Dermis blood vessel endothelial cell (primary cell): ENCODE measurements around the gene GAS6. TPM values are rescaled to one million over a fixed set of nuclear protein-coding genes. Genes with fewer than 3 reads are reported as not detected.

Source experiments
- DNase-seq: peaks from one replicate; pipeline ENCODE4 v3.0.0; 2010
- total RNA-seq: library from RNA; depleted of rRNA; stranded (reverse); fragments of >200 nt; gene quantifications from 2 replicates; pipeline ENCODE4 v1.2.3, GENCODE V29; 2014

Gene GAS6
- total RNA-seq, 1 donor from 2014 or later: 174 TPM

DNA sequence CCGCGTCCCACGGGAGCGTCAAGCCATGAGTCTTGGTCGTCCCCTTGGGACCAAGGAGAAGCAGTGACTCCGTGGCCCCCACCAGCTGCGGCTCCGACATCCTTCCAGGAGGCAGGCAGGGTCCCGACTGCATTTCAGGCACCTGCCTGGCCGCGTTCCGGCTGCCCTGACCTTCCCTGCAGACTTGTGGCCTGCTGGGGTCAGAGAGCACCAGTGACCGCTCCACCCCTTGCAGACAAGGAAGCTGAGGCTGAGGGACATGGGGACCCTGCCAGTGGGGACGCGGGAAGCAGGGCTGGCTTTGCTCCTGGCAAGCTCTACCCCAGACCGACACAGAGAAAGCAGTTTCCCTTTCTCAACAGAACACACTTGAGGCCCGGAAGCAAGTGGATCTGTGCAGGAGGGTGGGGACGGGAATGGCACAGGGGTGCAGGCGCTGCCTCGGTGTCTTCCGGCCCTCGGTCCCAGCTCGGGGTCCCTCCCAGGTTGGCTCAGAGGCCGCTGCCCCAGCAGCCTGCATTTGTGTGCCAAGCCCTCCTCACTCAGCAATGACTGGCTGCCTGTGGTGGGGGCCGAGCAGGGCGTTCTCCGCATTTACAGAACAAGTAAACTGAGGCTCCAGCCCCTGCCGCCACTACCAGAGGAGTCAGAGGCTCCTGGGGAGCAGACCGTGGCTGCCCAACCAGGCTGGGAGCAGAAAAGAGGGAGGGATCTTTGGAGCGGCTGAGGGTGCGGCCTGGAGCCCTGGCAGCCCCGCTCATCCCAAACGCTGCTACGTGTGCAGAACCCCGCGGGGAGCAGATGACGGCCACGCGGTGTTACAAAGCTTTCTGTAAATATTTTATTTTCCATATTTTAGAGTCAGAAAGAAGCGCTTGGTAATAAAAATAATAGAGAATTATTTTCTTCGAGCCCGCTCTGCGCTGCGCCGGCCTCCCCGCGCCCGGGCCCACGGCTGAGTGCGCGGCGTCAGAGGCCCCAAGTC is 43.9 kb downstream of the GAS6 start:
- DNase-seq: no peak

- no peak for DNase-seq
Observed at GRCh38 chr13:113819341-113819730, 44.5 kb downstream of the GAS6 start.

DNA sequence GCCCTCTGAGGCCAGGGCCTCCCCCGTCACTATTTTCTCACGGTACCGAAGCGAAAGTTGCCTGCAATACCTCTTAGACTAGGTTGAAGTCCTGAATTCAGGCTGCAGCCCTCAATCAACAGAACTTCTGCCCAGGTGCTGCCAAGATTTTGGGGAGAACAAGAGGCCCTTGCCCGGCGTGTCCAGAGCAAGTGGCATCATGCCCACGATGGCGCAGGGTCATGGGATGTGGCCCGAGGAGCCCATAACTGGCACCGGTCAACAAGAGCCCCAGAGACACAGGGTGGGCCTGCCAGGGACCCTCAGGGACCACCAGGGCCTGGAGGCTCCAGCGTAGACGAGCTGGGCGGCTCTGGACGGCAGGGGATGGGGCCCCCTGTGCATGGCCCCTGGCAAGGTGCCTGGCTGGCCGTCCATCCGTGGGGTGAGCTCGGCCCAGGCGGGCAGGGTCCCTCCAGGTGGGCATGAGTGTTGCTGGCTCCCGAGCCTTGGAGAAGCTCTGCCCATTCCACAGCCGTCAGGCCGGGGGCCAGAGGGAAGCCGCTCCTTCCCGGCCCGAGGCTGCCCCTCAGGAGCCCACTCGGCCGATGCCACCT is 45.1 kb downstream of the GAS6 start:
- DNase-seq: no peak

DNA sequence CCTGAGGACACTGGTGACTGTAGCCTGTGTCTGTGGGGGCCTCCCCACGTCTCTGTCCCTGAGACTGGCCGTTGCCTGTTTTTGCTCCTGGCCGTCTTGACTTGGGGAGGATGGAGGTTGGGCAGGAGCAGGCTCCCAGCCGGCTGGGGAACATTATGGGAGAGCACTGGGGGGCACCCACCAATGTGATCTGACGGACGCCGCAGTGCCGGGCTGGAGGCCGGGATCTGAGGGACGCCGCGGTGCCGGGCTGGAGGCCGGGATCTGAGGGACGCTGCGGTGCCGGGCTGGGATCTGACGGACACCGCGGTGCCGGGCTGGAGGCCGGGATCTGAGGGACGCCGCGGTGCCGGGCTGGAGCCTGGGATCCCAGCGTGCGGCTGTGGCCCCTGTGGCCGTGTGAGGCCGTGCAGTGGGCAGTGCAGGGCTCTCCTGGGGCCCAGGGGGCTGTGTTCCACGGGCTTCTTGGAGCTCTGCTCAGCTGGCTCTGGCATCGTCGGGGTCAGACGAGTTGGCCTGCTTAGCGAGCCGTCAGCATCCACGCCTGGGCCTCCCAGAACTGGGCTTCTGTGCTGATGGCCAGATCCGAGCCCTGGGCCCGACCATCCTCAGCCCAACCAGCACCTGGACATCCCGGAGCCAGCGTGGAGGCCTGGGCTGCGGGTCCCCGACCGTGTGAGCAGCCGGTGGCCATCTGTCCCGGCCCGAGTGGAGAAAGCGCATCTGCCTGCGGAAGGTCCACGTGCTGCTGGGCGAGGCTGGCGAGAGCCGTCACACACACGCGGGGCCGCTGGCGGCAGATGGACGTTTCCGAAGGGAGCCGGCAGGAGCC is 45.8 kb downstream of the GAS6 start:
- DNase-seq: no peak

DNA sequence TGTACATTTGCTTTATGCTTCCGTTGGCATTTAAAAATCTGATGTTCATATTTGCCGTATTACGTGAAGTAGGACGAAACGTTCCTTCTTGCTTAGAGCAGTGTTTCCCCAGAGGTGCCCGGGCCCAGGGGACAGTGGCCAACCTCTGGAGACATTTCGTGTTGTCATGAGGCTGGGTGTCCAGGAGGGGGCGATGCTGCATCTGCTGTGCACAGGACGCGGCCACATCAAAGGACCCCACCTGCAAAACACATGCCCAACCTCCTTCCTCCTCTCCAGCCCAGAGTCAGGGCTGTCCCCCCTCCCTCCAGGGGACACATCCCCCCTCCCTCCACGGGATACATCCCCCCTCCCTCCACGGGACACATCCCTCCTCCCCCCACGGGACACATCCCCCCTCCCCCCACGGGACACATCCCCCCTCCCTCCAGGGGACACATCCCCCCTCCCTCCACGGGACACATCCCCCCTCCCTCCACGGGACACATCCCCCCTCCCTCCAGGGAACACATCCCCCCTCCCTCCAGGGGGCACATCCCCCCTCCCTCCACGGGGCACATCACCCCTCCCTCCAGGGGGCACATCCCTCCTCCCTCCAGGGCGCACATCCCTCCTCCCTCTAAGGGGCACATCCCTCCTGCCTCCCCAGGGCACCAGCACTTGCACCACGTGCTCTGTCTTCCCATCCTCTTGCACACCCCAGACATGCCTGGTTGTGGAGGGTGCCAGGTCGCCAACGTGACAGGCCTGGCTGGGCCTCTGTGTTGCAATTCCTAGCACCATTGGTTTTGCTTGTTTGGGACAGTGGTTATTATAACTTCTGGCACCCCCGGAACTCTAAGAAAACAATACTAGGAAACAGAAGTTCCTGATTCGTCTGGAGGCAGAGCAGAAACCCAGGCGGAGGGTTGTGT is 46.7 kb downstream of the GAS6 start:
- DNase-seq: peak; percentile 92

DNA sequence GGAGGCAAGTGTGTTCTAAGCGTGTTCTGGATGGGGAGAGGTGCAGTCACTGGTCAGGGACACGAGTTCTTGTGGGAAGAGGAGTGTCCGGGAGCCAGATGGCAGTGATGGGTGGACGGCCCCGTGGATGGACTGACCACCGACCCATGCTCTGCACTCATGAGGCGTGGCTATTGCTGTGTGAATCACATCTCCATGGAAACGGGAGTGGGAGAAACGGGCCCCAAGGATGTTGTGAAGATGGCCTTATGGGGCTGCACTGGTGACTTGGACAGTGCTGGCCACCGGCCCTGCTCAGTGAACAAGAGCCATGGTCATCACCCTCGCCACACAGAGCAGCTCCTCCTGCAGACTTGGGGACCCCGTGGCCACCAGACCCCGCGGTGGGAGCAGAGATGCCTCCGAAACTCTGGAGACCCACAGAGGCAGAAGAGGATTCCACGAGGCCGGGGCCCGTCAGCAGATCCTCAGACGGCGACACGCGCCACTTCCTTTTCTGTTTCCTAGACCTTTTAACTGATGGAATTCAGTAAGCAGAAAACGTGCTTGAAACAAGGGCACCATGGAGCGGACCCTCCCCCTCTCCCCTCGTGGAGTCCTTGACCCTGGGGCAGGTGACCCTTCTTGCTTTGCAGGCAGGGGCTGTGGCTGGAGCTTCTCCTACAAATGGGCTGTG is 47.5 kb downstream of the GAS6 start:
- peak; percentile 32 for DNase-seq

DNA sequence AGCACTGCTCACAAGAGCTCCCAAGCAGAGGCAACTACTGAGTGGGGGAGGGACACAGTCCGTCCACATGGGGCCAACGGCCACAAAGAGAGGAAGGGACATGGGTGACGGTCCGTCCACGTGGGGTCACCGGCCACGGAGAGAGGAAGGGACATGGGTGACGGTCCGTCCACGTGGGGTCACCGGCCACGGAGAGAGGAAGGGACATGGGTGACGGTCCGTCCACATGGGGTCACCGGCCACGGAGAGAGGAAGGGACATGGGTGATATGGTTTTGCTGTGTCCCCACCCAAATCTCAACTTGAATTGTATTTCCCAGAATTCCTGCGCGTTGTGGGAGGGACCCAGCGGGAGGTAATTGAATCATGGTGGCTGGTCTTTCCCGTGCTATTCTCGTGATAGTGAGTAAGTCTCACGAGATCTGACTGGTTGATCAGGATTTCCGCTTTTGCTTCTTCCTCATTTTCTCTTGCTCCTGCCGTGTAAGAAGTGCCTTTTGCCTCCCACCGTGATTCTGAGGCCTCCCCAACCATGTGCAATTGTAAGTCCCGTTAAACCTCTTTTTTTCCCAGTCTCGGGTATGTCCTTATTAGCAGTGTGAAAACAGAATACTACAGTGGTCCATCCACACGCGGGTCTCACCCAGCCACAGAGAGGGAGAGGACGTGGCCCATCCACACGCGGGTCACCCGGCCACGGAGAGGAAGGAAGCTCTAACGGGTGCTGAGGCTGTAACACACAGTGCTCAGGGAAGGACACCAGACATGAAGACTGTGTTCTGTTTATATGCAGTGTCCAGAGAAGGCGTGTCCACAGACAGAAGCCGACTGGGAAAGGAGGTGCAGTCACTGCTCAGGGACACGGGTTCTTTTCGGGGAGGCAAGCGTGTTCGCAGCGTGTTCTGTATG is 48.5 kb downstream of the GAS6 start:
- DNase-seq: peak; percentile 61

- no peak for DNase-seq
Observed at GRCh38 chr13:113814435-113814821, 49.4 kb downstream of the GAS6 start.

DNA sequence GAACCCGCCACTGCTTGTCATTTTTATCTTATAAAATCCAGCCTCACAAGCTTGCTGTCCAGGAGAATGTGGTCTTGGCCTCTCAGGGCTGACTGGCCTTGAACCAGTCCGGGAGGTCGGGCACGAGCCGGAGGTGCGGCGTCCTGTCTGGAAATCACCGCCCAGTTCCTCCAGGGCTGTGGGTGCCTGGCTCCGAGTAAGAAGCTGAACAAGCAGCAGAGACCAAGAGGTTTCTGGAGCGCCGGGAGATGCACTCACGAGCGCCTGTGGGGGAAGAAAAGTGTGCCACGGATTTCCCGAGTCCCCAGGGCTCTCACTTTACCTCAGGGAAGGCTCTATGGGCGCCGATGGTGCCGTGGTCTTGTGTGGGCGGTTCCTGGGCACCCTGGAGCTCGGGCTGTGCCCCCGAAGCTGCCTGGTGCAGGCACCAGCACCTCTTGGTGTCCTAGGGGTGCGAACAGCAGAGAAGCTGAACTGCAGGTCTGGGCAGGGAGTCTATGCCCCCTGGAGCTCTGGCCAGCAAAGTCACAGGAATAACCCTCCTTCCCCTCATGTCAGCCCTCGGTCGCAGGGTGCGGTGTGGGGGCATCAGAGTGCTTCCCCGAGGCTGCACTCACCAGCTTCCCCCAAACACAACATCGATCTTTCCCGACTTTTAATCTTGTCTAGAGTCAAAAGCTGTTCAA is 50.0 kb downstream of the GAS6 start:
- peak; percentile 22 for DNase-seq

DNA sequence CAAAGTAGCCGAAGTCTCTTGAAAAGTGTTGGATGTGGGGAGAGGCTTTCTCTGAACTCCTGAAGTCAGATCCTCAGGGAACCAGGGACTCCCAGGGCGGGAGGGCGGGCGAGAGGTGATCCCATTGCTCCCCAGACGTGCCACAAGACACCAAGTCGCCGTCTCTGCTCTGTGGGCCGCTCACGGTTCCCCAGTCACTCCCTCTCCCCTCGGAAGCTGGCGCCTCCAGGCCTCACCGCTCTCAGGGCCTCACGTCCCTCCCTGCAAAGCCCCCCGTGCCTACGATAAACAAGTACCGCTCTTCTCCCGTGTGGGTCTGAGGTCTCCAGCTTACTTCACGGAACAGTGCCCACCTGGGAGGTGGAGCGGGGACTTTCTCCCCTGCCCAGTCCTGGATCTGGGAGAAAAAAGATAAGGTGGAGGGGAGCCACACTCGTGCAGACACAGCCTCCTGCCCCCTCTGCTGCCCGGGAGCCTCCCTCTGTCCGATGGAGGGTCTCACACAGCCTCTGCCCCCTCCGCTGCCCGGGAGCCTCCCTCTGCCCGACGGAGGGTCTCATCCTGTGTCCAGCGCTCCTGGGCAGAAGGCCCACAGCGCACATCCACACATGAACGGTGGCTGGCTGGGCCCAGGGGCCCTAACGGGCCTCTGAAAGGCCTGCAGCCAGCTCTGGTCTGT is 50.7 kb downstream of the GAS6 start:
- no peak for DNase-seq

- no peak for DNase-seq
Observed at GRCh38 chr13:113812178-113813040, 51.5 kb downstream of the GAS6 start.

- DNase-seq: no peak
Observed at GRCh38 chr13:113811081-113811928, 52.6 kb downstream of the GAS6 start.

DNA sequence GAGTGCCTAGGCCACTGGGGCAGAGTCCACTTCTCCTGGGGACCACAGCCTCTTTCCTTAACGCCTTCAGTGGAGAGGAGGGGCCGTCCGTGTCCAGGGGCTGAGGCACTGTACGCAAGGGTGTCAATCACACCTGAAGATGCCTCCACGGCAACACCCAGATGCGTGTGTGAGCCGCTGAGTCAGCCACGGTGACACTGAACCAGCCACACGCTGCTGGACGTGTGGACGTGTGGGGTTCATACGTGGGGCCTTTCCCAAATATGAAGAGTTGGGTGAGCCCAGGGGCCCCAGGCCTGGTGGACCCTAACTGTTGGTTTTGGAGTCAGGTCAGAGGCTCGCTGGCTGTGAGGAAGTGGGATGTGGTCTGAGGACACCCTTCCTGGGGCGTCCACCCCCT is 53.2 kb downstream of the GAS6 start:
- no peak for DNase-seq

GRCh38 chr13:113809934-113810333 is 53.9 kb downstream of the GAS6 start:
- DNase-seq: no peak

DNA sequence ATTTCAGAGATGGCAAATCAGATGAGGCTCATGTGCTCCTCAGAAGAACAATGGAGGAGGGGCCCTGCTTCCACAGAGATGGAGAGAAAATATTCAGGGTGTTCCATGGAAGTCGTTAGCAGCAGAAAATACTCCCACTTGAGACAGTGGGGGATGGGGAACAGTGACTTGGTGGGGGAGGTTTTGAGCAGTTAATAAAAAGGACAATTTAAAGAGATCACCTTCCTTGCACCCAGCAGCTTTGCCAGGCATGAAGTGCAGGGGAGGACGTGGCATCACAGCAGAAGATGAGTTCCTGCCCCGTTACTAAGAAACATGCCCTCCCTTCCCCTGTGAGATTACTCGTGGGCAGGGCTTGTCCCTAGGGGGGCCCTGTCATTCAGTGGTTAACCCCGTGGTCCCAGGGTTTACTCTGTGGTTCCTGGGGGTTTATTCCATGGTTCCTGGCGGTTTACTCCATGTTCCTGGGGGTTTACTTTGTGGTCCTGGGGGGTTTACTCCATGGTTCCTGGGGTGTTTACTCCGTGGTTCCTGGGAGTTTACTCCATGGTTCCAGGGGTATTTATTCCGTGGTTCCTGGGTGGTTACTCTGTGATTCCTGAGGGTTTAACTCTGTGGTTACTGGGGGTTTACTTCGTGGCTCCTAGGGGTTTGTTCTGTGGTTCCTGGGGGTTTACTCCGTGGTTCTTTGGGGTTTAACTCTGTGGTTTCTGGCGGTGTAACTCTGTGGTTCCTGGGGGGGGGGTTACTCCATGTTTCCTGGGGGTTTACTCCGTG is 55.6 kb downstream of the GAS6 start:
- DNase-seq: no peak

- no peak for DNase-seq
Observed at GRCh38 chr13:113806526-113806925, 57.4 kb downstream of the GAS6 start.
